Fibroblast of mammary gland (primary cell): ENCODE measurements around the gene COQ3.
A peak's percentile ranks its signal among the peaks of the same experiment; 100 is the strongest.

Experiments
- DNase-seq: peaks from one replicate; pipeline ENCODE4 v3.0.0-alpha.2; 2010; ENCODE audit warnings: low read depth
- H3K4me3 ChIP-seq: 2 replicates; pipeline ENCODE4 v1.5.1; 2011; ENCODE audit warnings: low read depth, mild to moderate bottlenecking, low read length, moderate library complexity; ENCODE audit not compliant: control insufficient read depth
- TF ChIP-seq, protein P1 (sequence below): conservative IDR thresholded peaks from 2 replicates; pipeline ENCODE4 v1.5.1; 2011; ENCODE audit warnings: low read depth, low read length, inconsistent platforms; ENCODE audit not compliant: control insufficient read depth, insufficient read depth

Gene COQ3

GRCh38 chr6:99393698-99394531, at the start of gene COQ3:
TSS of gene COQ3 (minus strand) at chr6:99394195. CDS start at chr6:99394179, 16 bp downstream.
- H3K4me3 ChIP-seq, result peak within 1 kb of the TSS; percentile 83
- DNase-seq, result peak; percentile 68
- TF ChIP-seq, protein P1, sequence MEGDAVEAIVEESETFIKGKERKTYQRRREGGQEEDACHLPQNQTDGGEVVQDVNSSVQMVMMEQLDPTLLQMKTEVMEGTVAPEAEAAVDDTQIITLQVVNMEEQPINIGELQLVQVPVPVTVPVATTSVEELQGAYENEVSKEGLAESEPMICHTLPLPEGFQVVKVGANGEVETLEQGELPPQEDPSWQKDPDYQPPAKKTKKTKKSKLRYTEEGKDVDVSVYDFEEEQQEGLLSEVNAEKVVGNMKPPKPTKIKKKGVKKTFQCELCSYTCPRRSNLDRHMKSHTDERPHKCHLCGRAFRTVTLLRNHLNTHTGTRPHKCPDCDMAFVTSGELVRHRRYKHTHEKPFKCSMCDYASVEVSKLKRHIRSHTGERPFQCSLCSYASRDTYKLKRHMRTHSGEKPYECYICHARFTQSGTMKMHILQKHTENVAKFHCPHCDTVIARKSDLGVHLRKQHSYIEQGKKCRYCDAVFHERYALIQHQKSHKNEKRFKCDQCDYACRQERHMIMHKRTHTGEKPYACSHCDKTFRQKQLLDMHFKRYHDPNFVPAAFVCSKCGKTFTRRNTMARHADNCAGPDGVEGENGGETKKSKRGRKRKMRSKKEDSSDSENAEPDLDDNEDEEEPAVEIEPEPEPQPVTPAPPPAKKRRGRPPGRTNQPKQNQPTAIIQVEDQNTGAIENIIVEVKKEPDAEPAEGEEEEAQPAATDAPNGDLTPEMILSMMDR, result no peak

DNA sequence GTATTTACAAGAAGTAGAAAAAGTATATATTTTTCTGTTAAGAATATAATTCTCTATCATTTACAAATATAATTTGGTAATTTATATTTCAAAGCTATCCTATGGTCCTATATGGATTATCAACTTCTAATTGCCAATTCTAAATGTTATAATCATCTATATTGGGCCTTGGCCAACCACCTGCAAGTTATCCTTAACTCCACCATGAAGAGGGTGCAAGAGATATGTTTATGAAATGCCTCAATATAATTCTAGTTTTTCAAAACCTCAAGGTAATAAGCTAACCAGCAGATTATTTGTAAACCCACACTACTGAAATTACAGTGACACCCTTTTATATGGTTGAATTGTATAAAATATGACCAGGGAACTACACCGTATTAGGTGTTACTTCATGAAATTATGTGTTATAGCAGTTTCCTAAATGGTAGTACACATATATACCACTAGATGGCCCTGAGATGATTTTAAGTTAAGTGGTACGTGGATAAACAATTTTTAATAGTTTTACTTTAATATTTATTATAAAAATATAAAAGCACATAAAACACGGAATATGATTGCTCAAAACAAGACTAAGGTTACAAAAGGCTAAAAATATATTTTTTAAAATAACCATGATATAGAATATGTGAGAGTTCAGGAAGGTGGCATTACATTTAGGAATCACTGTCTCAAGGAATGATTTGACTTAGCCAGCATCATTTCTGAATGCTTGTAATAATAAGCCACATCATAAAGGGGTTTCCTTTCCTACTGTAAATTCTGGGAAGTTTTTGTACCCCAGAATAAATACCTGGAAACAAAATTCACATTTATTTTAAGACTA, 40.9 kb upstream of the COQ3 start:
- DNase-seq, result peak; percentile 47
- H3K4me3 ChIP-seq, result no peak overlapping the region
- TF ChIP-seq, protein P1, result peak; percentile 61

DNA sequence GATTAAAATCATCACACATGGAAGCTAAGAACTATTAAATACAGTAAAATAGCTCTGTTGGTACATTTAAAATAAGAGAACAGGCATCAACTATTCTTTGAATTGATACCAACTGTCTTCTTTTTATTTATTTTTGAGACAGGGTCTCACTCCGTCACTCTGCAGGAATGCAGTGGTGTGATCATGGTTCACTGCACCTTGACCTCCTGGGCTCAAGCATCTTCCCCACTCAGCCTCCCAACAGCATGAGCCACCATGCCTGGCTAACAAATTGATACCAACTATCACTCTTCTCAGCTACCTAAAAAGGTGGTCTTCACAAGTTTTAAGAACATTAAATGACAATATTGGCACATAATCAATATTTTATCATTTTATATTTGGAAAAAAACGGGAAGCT, 38.9 kb upstream of the COQ3 start:
- TF ChIP-seq, protein P1, result no peak
- no peak overlapping the region for H3K4me3 ChIP-seq
- no peak for DNase-seq

- TF ChIP-seq, protein P1, result no peak
- DNase-seq, result no peak
- no peak overlapping the region for H3K4me3 ChIP-seq
Observed at GRCh38 chr6:99431901-99432300, 37.9 kb upstream of the COQ3 start.

- no peak overlapping the region for H3K4me3 ChIP-seq
- no peak for DNase-seq
- TF ChIP-seq, protein P1, result no peak
Observed at GRCh38 chr6:99427988-99428387, 34.0 kb upstream of the COQ3 start.

GRCh38 chr6:99426451-99426757, 32.4 kb upstream of the COQ3 start:
- TF ChIP-seq, protein P1, result no peak
- H3K4me3 ChIP-seq, result peak overlapping the region; percentile 98

More at GRCh38 chr6:99426451-99426757, 32.4 kb upstream of the COQ3 start:
- peak; percentile 45 for DNase-seq
